K562 (cell line): ENCODE results near the gene TOX2. TPM values are rescaled to one million over a fixed set of nuclear protein-coding genes. Genes with fewer than 3 reads are reported as not detected.

Source experiments
- ATAC-seq: fragments of 200-7000 bp; cut with Tn5 transposase; 3 replicates; pipeline ENCODE4 v1.9.1; 2020; ENCODE audit warnings: moderate library complexity
- BruUV-seq: library from RNA; stranded (reverse); fragments of 400-500 nt; replicated peaks from 2 replicates; lab custom pipeline; 2021; lab: Mats Ljungman, UMichigan
- CTCF ChIA-PET: fragments of 300-600 bp; formaldehyde crosslinking; extraction: SDS; loops from one replicate; lab custom pipeline; 2021; ENCODE audit warnings: low intra/inter-chr PET ratio; lab: Yijun Ruan, JAX
- POLR2A ChIA-PET: fragments of 300-600, 350-650 bp; sonication (Branson Sonifier 250); formaldehyde crosslinking; extraction: SDS; loops from one replicate; lab custom pipeline; 2021; ENCODE audit warnings: antibody characterized with exemption, inconsistent platforms; lab: Yijun Ruan, JAX
- DNase-seq, 4 experiments: peaks; one replicate each; pipeline versions ENCODE4 v3.0.0 to v3.0.0-alpha.2; 2011 to 2018; ENCODE audit warnings: low spot score in 3 of 4, mixed read lengths in 3 of 4; ENCODE audit errors: extremely low read depth in 1 of 4
- FAIRE-seq: peaks from 2 replicates; lab custom pipeline; 2011; peaks lifted over from hg19 to GRCh38; lab: Jason Lieb, UNC
- H2AFZ ChIP-seq: 2 replicates; pipeline ENCODE4 v1.6.0; 2011; ENCODE audit warnings: low read depth, low read length, control low read depth, inconsistent platforms
- H3K27ac ChIP-seq: fragments of 200-600 bp; 3 replicates; pipeline ENCODE4 v1.8.0; 2011; ENCODE audit warnings: low read depth, mild to moderate bottlenecking, control low read depth, inconsistent platforms, low read length, moderate library complexity, mixed read lengths; ENCODE audit errors: extremely low read depth
- H3K27me3 ChIP-seq, 2 experiments: fragments of 300-600 bp in 1 of 2; 2 replicates in 1 of 2; 3 replicates in 1 of 2; pipeline versions ENCODE4 v1.6.0 to v1.8.0; 2011; ENCODE audit warnings: inconsistent platforms in 2 of 2, low read length in 2 of 2, mild to moderate bottlenecking in 1 of 2, mixed read lengths in 1 of 2, moderate library complexity in 1 of 2; ENCODE audit not compliant: control insufficient read depth in 2 of 2, insufficient read depth in 2 of 2
- H3K36me3 ChIP-seq: fragments of 300-600 bp; 3 replicates; pipeline ENCODE4 v1.8.0; 2011; ENCODE audit warnings: mild to moderate bottlenecking, low read length, inconsistent platforms; ENCODE audit not compliant: control insufficient read depth, insufficient read depth
- H3K4me1 ChIP-seq, 2 experiments: fragments of 200-600 bp in 1 of 2; replicated peaks in 1 of 2; 2 replicates in 1 of 2; 3 replicates in 1 of 2; pipeline versions ENCODE4 v1.5.1 to v1.8.0; 2011; ENCODE audit warnings: inconsistent platforms in 2 of 2, low read length in 2 of 2, mild to moderate bottlenecking in 1 of 2, mixed read lengths in 1 of 2, moderate library complexity in 1 of 2; ENCODE audit not compliant: control insufficient read depth in 2 of 2, insufficient read depth in 2 of 2
- H3K4me2 ChIP-seq: 2 replicates; pipeline ENCODE4 v1.6.1; 2011; ENCODE audit warnings: low read length, control low read depth, inconsistent platforms, mixed read lengths; ENCODE audit not compliant: insufficient read depth
- H3K4me3 ChIP-seq: fragments of 200-600 bp; sonication (generic), shearing (Covaris generic); 2 replicates; pipeline ENCODE4 v1.5.1; 2016; ENCODE audit warnings: control low read depth, inconsistent platforms
- H3K79me2 ChIP-seq: fragments of 200-600 bp; 3 replicates; pipeline ENCODE4 v1.8.0; 2011; ENCODE audit warnings: low read length, inconsistent platforms; ENCODE audit not compliant: control insufficient read depth, insufficient read depth
- H3K9ac ChIP-seq, 2 experiments: 2 replicates each; pipeline versions ENCODE4 v1.6.0 to v1.6.1; 2011; ENCODE audit warnings: low read depth in 2 of 2, low read length in 2 of 2, control low read depth in 1 of 2, inconsistent platforms in 1 of 2, mild to moderate bottlenecking in 1 of 2, mixed read lengths in 1 of 2; ENCODE audit not compliant: insufficient read depth in 1 of 2
- H3K9me1 ChIP-seq: one replicate; pipeline ENCODE4 v1.6.0; 2011; ENCODE audit warnings: inconsistent platforms, mild to moderate bottlenecking, low read length, moderate library complexity; ENCODE audit not compliant: control insufficient read depth, insufficient read depth
- H3K9me3 ChIP-seq: replicated peaks from 2 replicates; pipeline ENCODE4 v1.5.1; 2011; ENCODE audit warnings: low read depth, low read length, inconsistent platforms; ENCODE audit not compliant: control insufficient read depth, insufficient read depth
- H4K20me1 ChIP-seq: replicated peaks from 2 replicates; pipeline ENCODE4 v1.6.1; 2011; ENCODE audit warnings: low read length, inconsistent platforms, mixed read lengths; ENCODE audit not compliant: control insufficient read depth, insufficient read depth
- CBX3 ChIP-seq, 2 experiments: IDR thresholded peaks; 1 replicate in 1 of 2; 2 replicates in 1 of 2; pipeline ENCODE4 v1.6.1; 2012; ENCODE audit warnings: inconsistent platforms in 2 of 2, low read length in 2 of 2, borderline replicate concordance in 1 of 2, control low read depth in 1 of 2
- CHAMP1 ChIP-seq: fragments of 450-650 bp; IDR thresholded peaks from 2 replicates; pipeline ENCODE4 v1.6.1; 2016; ENCODE audit warnings: mild to moderate bottlenecking
- HDAC6 ChIP-seq: IDR thresholded peaks from 2 replicates; pipeline ENCODE4 v1.6.1; 2012; ENCODE audit warnings: low read depth, mild to moderate bottlenecking, control low read depth, inconsistent platforms, low read length, moderate library complexity
- MEF2A ChIP-seq: IDR thresholded peaks from 2 replicates; pipeline ENCODE4 v1.6.1; 2011; ENCODE audit warnings: low read depth, mild to moderate bottlenecking, low read length, moderate library complexity; ENCODE audit not compliant: control insufficient read depth
- RFX7 ChIP-seq: fragments of 250-450 bp; sonication (Bioruptor Pico); IDR thresholded peaks from 2 replicates; pipeline ENCODE4 v1.5.1; 2021; ENCODE audit warnings: mild to moderate bottlenecking
- TAF15 ChIP-seq: fragments of 200-400 bp; formaldehyde crosslinking; IDR thresholded peaks from 2 replicates; pipeline ENCODE4 v1.6.1; 2017; ENCODE audit warnings: mild to moderate bottlenecking, low read depth, low read length, moderate library complexity
- TFAM ChIP-seq: fragments of 250-450 bp; sonication (Bioruptor Pico); conservative IDR thresholded peaks from 2 replicates; pipeline ENCODE4 v1.5.0; 2021; ENCODE audit warnings: mild to moderate bottlenecking, moderate library complexity
- ZFP30 ChIP-seq: fragments of 250-450 bp; sonication (Bioruptor Pico); IDR thresholded peaks from 2 replicates; pipeline ENCODE4 v1.8.0; 2022; ENCODE audit warnings: moderate library complexity, mild to moderate bottlenecking, inconsistent platforms, borderline replicate concordance
- ZNF407 ChIP-seq: fragments of 450-650 bp; IDR thresholded peaks from 2 replicates; pipeline ENCODE4 v1.6.1; 2016; ENCODE audit warnings: low read depth
- ZNF551 ChIP-seq: fragments of 250-450 bp; sonication (Bioruptor Pico); IDR thresholded peaks from 2 replicates; pipeline ENCODE4 v1.5.0; 2021; ENCODE audit warnings: mild to moderate bottlenecking, moderate library complexity
- WGBS: fragments of 100-300 bp; shearing (Covaris generic); methylation state at CpG from one replicate; pipeline ENCODE4 v1.1.6; 2016; ENCODE audit warnings: low coverage, mixed read lengths; ENCODE audit not compliant: insufficient coverage; ENCODE audit errors: missing lambda C conversion rate; 5-methylcytosine and 5-hydroxymethylcytosine counted together
- in situ Hi-C: fragments of 300-500 bp; cut with MboI; formaldehyde crosslinking; loops from 4 replicates; pipeline ENCODE4 v1.15.0; 2018; ENCODE audit warnings: inconsistent platforms, mixed read lengths
- intact Hi-C: fragments of 100-400 bp; cut with micrococcal nuclease; formaldehyde crosslinking; loops from 2 replicates; pipeline ENCODE4 v1.14.2; 2022
- polyA plus RNA-seq, 8 experiments: library from polyadenylated mRNA; depleted of rRNA in 4 of 8; stranded (reverse) in 5 of 8; unstranded in 3 of 8; fragments of >200 nt; fragmentation: Nextera tagmentation in 2 of 8; fragmentation: Illumina TruSeq in 1 of 8; extraction: Ambion mirVana in 2 of 8; extraction: Trizol in 1 of 8; gene quantifications; 2 replicates each; pipeline versions ENCODE4 v1.2.1 to v1.2.3, GENCODE V29; 2011 to 2014; ENCODE audit warnings: inconsistent platforms in 1 of 8, missing spikeins in 1 of 8
- total RNA-seq, 7 experiments: library from RNA; depleted of rRNA in 6 of 7; stranded (reverse); fragments of >200 nt in 6 of 7; fragmentation: Illumina TruSeq in 2 of 7; extraction: Trizol in 2 of 7; gene quantifications; 2 replicates each; pipeline versions ENCODE4 v1.2.1 to v1.2.3, GENCODE V29; 2011 to 2021; ENCODE audit warnings: low replicate concordance in 1 of 7

Gene TOX2
- total and polyA plus RNA-seq, 9 of the 15 experiments (the other 6 are each of a cell fraction or from before 2014, with no cell fraction given): not detected

- TF ChIP-seq RFX7 (no peak), MEF2A (no peak), ZFP30 (CRISPR knock-in tag) (no peak), TFAM (CRISPR knock-in tag) (no peak), HDAC6 (no peak)
- TF ChIP-seq, all 486 proteins: peak for 0
Observed at GRCh38 chr20:43983904-43984361, 69.3 kb downstream of the TOX2 start (continued).

- POLR2A ChIA-PET: interaction anchor here (1.4 kb wide), 1 partner anchor 13 kb away, joined by 3 read pairs; no protein-coding TSS in a partner anchor
- Histone ChIP-seq H3K27me3 (no peaks in the 10 kb centered on the region; a peak in 2 of 5 replicates), H3K79me2 (no peaks in the 10 kb centered on the region), H3K4me3 (no peak overlapping the region), H3K36me3 (no peaks in the 10 kb centered on the region), H2AFZ (no peak overlapping the region), H3K4me2 (no peak overlapping the region), H3K9me1 (no peaks in the 10 kb centered on the region), H4K20me1 (0 out of 2 replicates have a peak, but pooled peaks cover 7% of the 10 kb centered on the region), H3K27ac (no peak overlapping the region), H3K4me1 (no peaks in the 10 kb centered on the region), H3K9me3 (no peaks in the 10 kb centered on the region), H3K9ac (no peak overlapping the region)
- in situ Hi-C loops: no loop called here
- 3% methylated on average over 4 of the region's 4 CpGs for WGBS
- intact Hi-C loops: no loop called here
- no peak for DNase-seq
- CTCF ChIA-PET: interaction anchor here (2.3 kb wide), 1 partner anchor 96 kb away, joined by 11 read pairs; no protein-coding TSS in a partner anchor
- FAIRE-seq: no peak
- BruUV-seq: no TSS peak
- no peak for ATAC-seq
- no peak for TF ChIP-seq ZNF407
- TF ChIP-seq TAF15: no peak
- TF ChIP-seq ZNF551 (CRISPR knock-in tag): no peak
- no peak for TF ChIP-seq CHAMP1
- no peak for TF ChIP-seq CBX3 (IDR thresholded peaks at IDR 0.05; ENCODE audit: borderline replicate concordance in 1 of 2, low read length in 2 of 2)
Observed at GRCh38 chr20:43984587-43984986, 69.9 kb downstream of the TOX2 start.
